ENCODE data around the gene CSMD2.

The CSMD2 gene

DNA sequence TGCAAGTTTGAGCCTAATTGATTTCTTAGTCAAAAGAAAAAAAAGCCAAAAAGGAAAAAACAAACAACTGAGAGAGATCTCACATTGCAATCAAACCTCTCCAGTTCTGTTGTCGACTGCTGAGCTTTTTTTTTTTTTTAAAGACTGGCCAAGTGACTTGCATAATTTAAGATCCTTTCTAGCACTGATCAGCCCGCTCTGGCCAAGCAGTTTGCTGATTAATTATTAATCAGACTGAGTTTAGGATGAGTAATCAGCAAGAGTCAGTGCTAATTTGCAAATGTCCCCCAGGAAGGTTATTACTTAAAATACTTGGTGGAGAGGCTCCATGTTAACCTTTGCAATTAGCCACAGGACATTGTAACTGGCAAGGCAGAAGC lies 261.8 kb downstream of the CSMD2 start:
- Histone ChIP-seq H3F3A (ENCODE audit: insufficient read depth) (no peaks in the 10 kb centered on the region), H3K27ac (ENCODE audit: low read depth, low read length) (no peak overlapping the region), H4K20me1 (ENCODE audit: low read depth, low read length) (no peaks in the 10 kb centered on the region), H3K9ac (ENCODE audit: low read length) (no peak overlapping the region), H2AFZ (ENCODE audit: low read depth, low read length, severe bottlenecking) (no peak overlapping the region), H3K4me3 (ENCODE audit: insufficient read depth, low read length, poor library complexity, severe bottlenecking) (no peak overlapping the region), H3K79me2 (ENCODE audit: insufficient read depth, low read length) (no peaks in the 10 kb centered on the region), H3K27me3 (ENCODE audit: low read length) (no peaks in the 10 kb centered on the region), H3K9me2 (replicated peaks; ENCODE audit: insufficient read depth, low read length) (no peaks in the 10 kb centered on the region), H3K9me3 (ENCODE audit: insufficient read depth, low read length) (no peaks in the 10 kb centered on the region), H3K36me3 (ENCODE audit: low read length) (no peaks in the 10 kb centered on the region), H3K4me2 (ENCODE audit: low read depth, low read length, poor library complexity, severe bottlenecking) (no peak overlapping the region)
- TF ChIP-seq CTCF (IDR thresholded peaks at IDR 0.05; ENCODE audit: insufficient read depth, low read length, poor library complexity, severe bottlenecking) (no peak), EZH2phosphoT487 (conservative IDR thresholded peaks at IDR 0.05; ENCODE audit: low read length) (no peak)

DNA sequence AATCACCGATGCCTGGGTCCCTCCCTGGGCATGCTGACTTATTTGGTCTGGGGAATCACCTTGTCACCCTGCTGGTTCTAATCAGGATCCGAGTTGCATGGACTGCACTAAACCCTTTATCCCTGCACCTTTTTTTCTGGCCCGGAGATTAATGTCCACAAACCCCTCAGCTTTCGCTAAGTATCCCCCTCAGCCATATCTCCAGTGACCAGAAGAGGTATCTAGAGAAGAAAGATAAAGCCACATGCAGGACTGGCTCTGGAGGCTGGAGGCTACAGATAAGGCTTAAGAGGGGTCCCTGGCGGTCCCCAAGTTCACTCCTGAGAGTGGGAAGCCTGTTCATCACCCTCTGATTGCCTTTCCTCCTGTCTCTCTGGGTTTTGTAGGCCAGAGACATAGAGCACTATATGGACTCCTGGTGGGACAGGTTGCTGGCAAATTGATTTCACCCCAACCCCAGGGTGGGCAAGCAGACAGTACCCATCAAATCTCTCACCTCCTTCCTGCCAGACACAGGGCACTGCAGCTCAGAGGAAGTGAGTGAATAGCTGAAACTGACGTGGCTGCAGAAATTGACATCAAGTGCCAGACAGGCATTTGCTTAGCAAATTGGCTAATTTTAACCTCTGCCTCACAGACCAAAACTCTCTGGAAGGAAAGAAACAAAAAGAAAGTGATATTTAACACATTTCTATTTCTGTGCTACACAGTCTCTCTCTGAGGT lies 262.4 kb downstream of the CSMD2 start:
- Histone ChIP-seq H3K36me3 (ENCODE audit: low read length) (no peaks in the 10 kb centered on the region), H3K9me3 (ENCODE audit: insufficient read depth, low read length) (no peaks in the 10 kb centered on the region), H3K27me3 (ENCODE audit: low read length) (no peaks in the 10 kb centered on the region), H3K4me3 (ENCODE audit: insufficient read depth, low read length, poor library complexity, severe bottlenecking) (no peak overlapping the region), H3K9me2 (replicated peaks; ENCODE audit: insufficient read depth, low read length) (no peaks in the 10 kb centered on the region), H3K4me2 (ENCODE audit: low read depth, low read length, poor library complexity, severe bottlenecking) (no peak overlapping the region), H4K20me1 (ENCODE audit: low read depth, low read length) (no peaks in the 10 kb centered on the region), H3K9ac (ENCODE audit: low read length) (no peak overlapping the region), H3K79me2 (ENCODE audit: insufficient read depth, low read length) (no peaks in the 10 kb centered on the region), H2AFZ (ENCODE audit: low read depth, low read length, severe bottlenecking) (no peak overlapping the region), H3F3A (ENCODE audit: insufficient read depth) (no peaks in the 10 kb centered on the region), H3K27ac (ENCODE audit: low read depth, low read length) (no peak overlapping the region)
- TF ChIP-seq CTCF (IDR thresholded peaks at IDR 0.05; ENCODE audit: insufficient read depth, low read length, poor library complexity, severe bottlenecking): no peak
- TF ChIP-seq EZH2phosphoT487 (conservative IDR thresholded peaks at IDR 0.05; ENCODE audit: low read length): no peak

DNA sequence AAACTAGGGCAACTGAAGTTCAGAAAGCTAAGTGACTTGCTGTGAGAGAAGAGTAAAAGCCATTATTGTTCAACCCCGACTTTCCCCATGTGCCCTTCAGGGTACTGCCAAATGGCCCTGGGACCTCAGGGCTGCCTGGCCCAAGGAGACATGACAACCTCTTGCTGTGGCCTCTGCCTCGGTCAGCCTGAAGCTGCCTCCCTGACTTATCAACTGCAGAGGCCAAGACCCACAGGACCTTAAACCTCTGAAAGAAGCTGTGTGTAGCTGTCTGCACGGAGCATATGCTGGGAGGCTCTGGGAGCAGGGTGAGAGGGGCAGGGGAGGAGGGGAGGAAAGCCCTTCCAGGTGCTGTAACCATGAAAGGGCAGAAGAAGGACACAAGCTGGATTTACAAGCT lies 265.3 kb downstream of the CSMD2 start:
- Histone ChIP-seq H3K4me3 (ENCODE audit: insufficient read depth, low read length, poor library complexity, severe bottlenecking) (no peak overlapping the region), H3F3A (ENCODE audit: insufficient read depth) (no peaks in the 10 kb centered on the region), H3K4me2 (ENCODE audit: low read depth, low read length, poor library complexity, severe bottlenecking) (no peak overlapping the region), H3K27ac (ENCODE audit: low read depth, low read length) (no peak overlapping the region), H3K79me2 (ENCODE audit: insufficient read depth, low read length) (no peaks in the 10 kb centered on the region), H3K36me3 (ENCODE audit: low read length) (no peaks in the 10 kb centered on the region), H3K9ac (ENCODE audit: low read length) (no peak overlapping the region), H4K20me1 (ENCODE audit: low read depth, low read length) (no peaks in the 10 kb centered on the region), H3K27me3 (ENCODE audit: low read length) (no peaks in the 10 kb centered on the region), H3K9me3 (ENCODE audit: insufficient read depth, low read length) (no peaks in the 10 kb centered on the region), H2AFZ (ENCODE audit: low read depth, low read length, severe bottlenecking) (no peak overlapping the region), H3K9me2 (replicated peaks; ENCODE audit: insufficient read depth, low read length) (no peaks in the 10 kb centered on the region)
- no peak for TF ChIP-seq CTCF (IDR thresholded peaks at IDR 0.05; ENCODE audit: insufficient read depth, low read length, poor library complexity, severe bottlenecking)
- no peak for TF ChIP-seq EZH2phosphoT487 (conservative IDR thresholded peaks at IDR 0.05; ENCODE audit: low read length)
